IMR-90 (cell line): ENCODE results near the gene CLCN5. TPM values are rescaled to one million over a fixed set of nuclear protein-coding genes. Genes with fewer than 3 reads are reported as not detected.

ENCODE experiments used
- ATAC-seq: fragments of 200-7000 bp; cut with Tn5 transposase; 2 replicates; pipeline ENCODE4 v1.9.1; 2020; ENCODE audit warnings: low read depth, mild to moderate bottlenecking, moderate library complexity
- BruUV-seq: library from RNA; stranded (reverse); fragments of 400-500 nt; replicated peaks from 2 replicates; lab custom pipeline; 2021; lab: Mats Ljungman, UMichigan
- CTCF ChIA-PET: fragments of 300-600 bp; formaldehyde crosslinking; extraction: SDS; loops from one replicate; lab custom pipeline; 2021; ENCODE audit warnings: antibody characterized with exemption; lab: Yijun Ruan, JAX
- POLR2A ChIA-PET: fragments of 300-600 bp; sonication (Branson Sonifier 250); formaldehyde crosslinking; loops from one replicate; lab custom pipeline; 2022; ENCODE audit warnings: antibody characterized with exemption; ENCODE audit not compliant: unreplicated experiment; lab: Charles Lee
- DNase-seq: peaks from one replicate; pipeline ENCODE4 v3.0.0; 2013
- H2AFZ ChIP-seq: replicated peaks from 2 replicates; pipeline ENCODE3; 2013; ENCODE audit warnings: low read length, mild to moderate bottlenecking; ENCODE audit not compliant: poor library complexity
- H2AK5ac ChIP-seq: 2 replicates; pipeline ENCODE4 v1.6.1; 2013; ENCODE audit warnings: low read depth, low read length, inconsistent platforms
- H2AK9ac ChIP-seq: replicated peaks from 2 replicates; pipeline ENCODE3; 2013; ENCODE audit warnings: mild to moderate bottlenecking, low read depth, low read length, moderate library complexity; ENCODE audit not compliant: poor library complexity
- H2BK120ac ChIP-seq: 2 replicates; pipeline ENCODE4 v1.6.1; 2013; ENCODE audit warnings: low read depth, low read length, inconsistent platforms
- H2BK15ac ChIP-seq: 3 replicates; pipeline ENCODE4 v1.6.1; 2013; ENCODE audit warnings: low read depth, low read length, inconsistent platforms
- H2BK20ac ChIP-seq: 2 replicates; pipeline ENCODE4 v1.6.1; 2013; ENCODE audit warnings: low read depth, mild to moderate bottlenecking, inconsistent platforms, low read length, moderate library complexity
- H2BK5ac ChIP-seq: 2 replicates; pipeline ENCODE4 v1.6.1; 2013; ENCODE audit warnings: mild to moderate bottlenecking, low read depth, low read length, inconsistent platforms; ENCODE audit not compliant: poor library complexity, severe bottlenecking
- H3K14ac ChIP-seq: replicated peaks from 2 replicates; pipeline ENCODE4 v1.6.1; 2013; ENCODE audit warnings: low read depth, low read length, inconsistent platforms
- H3K18ac ChIP-seq: 2 replicates; pipeline ENCODE4 v1.6.1; 2013; ENCODE audit warnings: low read depth, low read length, control low read depth
- H3K23ac ChIP-seq: 2 replicates; pipeline ENCODE4 v1.6.1; 2013; ENCODE audit warnings: low read depth, low read length, inconsistent platforms
- H3K27ac ChIP-seq: 2 replicates; pipeline ENCODE4 v1.5.1; 2013; ENCODE audit warnings: mild to moderate bottlenecking, control low read depth, low read length; ENCODE audit not compliant: insufficient read depth
- H3K27me3 ChIP-seq: 2 replicates; pipeline ENCODE4 v1.6.1; 2013; ENCODE audit warnings: low read length; ENCODE audit not compliant: control insufficient read depth, insufficient read depth
- H3K36me3 ChIP-seq: 2 replicates; pipeline ENCODE4 v1.6.1; 2013; ENCODE audit warnings: low read length, mixed read lengths; ENCODE audit not compliant: control insufficient read depth, insufficient read depth
- H3K4ac ChIP-seq: 2 replicates; pipeline ENCODE4 v1.6.1; 2013; ENCODE audit warnings: low read depth, low read length, inconsistent platforms
- H3K4me1 ChIP-seq: 2 replicates; pipeline ENCODE4 v1.6.1; 2013; ENCODE audit warnings: low read length, mixed read lengths; ENCODE audit not compliant: control insufficient read depth, insufficient read depth
- H3K4me2 ChIP-seq: 2 replicates; pipeline ENCODE4 v1.6.1; 2013; ENCODE audit warnings: low read depth, mild to moderate bottlenecking, control low read depth, low read length, moderate library complexity
- H3K4me3 ChIP-seq: 2 replicates; pipeline ENCODE4 v1.5.1; 2013; ENCODE audit warnings: low read depth, mild to moderate bottlenecking, control low read depth, low read length, moderate library complexity; ENCODE audit not compliant: insufficient read depth
- H3K56ac ChIP-seq: 2 replicates; pipeline ENCODE4 v1.6.1; 2013; ENCODE audit warnings: low read length, inconsistent platforms; ENCODE audit not compliant: insufficient read depth; ENCODE audit errors: extremely low read depth
- H3K79me1 ChIP-seq, 2 experiments: 2 replicates each; pipeline ENCODE4 v1.6.1; 2013; ENCODE audit warnings: low read length in 2 of 2, inconsistent platforms in 1 of 2, low read depth in 1 of 2
- H3K9ac ChIP-seq: 2 replicates; pipeline ENCODE4 v1.6.1; 2013; ENCODE audit warnings: low read depth, low read length, control low read depth
- H3K9me1 ChIP-seq: 2 replicates; pipeline ENCODE4 v1.6.1; 2013; ENCODE audit warnings: low read length, inconsistent platforms; ENCODE audit not compliant: insufficient read depth
- H3K9me3 ChIP-seq: 2 replicates; pipeline ENCODE4 v1.6.1; 2013; ENCODE audit warnings: low read length; ENCODE audit not compliant: control insufficient read depth, insufficient read depth
- H4K20me1 ChIP-seq: 2 replicates; pipeline ENCODE4 v1.6.1; 2013; ENCODE audit warnings: low read length, inconsistent platforms; ENCODE audit not compliant: insufficient read depth
- H4K5ac ChIP-seq: 2 replicates; pipeline ENCODE4 v1.6.1; 2013; ENCODE audit warnings: mild to moderate bottlenecking, low read depth, low read length, control low read depth
- H4K8ac ChIP-seq, 2 experiments: 2 replicates each; pipeline ENCODE4 v1.6.1; 2013; ENCODE audit warnings: low read depth in 2 of 2, low read length in 2 of 2, control low read depth in 1 of 2, inconsistent platforms in 1 of 2
- H4K91ac ChIP-seq: 2 replicates; pipeline ENCODE4 v1.6.1; 2013; ENCODE audit warnings: low read depth, low read length, inconsistent platforms; ENCODE audit not compliant: insufficient read depth
- BHLHE40 ChIP-seq: fragments of 150-350 bp; IDR thresholded peaks from 2 replicates; pipeline ENCODE4 v1.6.1; 2016; ENCODE audit warnings: mild to moderate bottlenecking, low read depth, low read length
- CEBPB ChIP-seq: IDR thresholded peaks from 2 replicates; pipeline ENCODE4 v1.6.1; 2012; ENCODE audit warnings: low read depth, low read length, improper control_type of control experiment
- CHD1 ChIP-seq: IDR thresholded peaks from 2 replicates; pipeline ENCODE4 v1.6.1; 2012; ENCODE audit warnings: low read depth, low read length, improper control_type of control experiment
- MAFK ChIP-seq: IDR thresholded peaks from 2 replicates; pipeline ENCODE4 v1.6.1; 2012; ENCODE audit warnings: low read depth, low read length, improper control_type of control experiment
- MAZ ChIP-seq: IDR thresholded peaks from 2 replicates; pipeline ENCODE4 v1.6.1; 2012; ENCODE audit warnings: low read depth, mild to moderate bottlenecking, low read length, improper control_type of control experiment, moderate library complexity, borderline replicate concordance
- MXI1 ChIP-seq: IDR thresholded peaks from 2 replicates; pipeline ENCODE4 v1.6.1; 2012; ENCODE audit warnings: low read depth, mild to moderate bottlenecking, low read length, moderate library complexity, borderline replicate concordance
- NFE2L2 ChIP-seq: fragments of 150-350 bp; IDR thresholded peaks from 2 replicates; pipeline ENCODE4 v1.6.1; 2016; ENCODE audit warnings: low read depth, mild to moderate bottlenecking, low read length
- POLR2A ChIP-seq: IDR thresholded peaks from 2 replicates; pipeline ENCODE4 v1.6.1; 2012; ENCODE audit warnings: mild to moderate bottlenecking, low read depth, low read length
- RAD21 ChIP-seq: IDR thresholded peaks from 2 replicates; pipeline ENCODE4 v1.6.1; 2012; ENCODE audit warnings: low read length, improper control_type of control experiment
- RCOR1 ChIP-seq: IDR thresholded peaks from 2 replicates; pipeline ENCODE4 v1.6.1; 2012; ENCODE audit warnings: mild to moderate bottlenecking, low read length, improper control_type of control experiment; ENCODE audit not compliant: insufficient replicate concordance
- RFX5 ChIP-seq: IDR thresholded peaks from 2 replicates; pipeline ENCODE4 v1.8.0; 2012; ENCODE audit warnings: low read depth, mild to moderate bottlenecking, low read length, moderate library complexity
- WGBS, 2 experiments: methylation state at CpG; one replicate each; pipeline versions ENCODE4 v1.1.5 to v1.1.7; 2013; ENCODE audit warnings: missing lambda C conversion rate in 2 of 2; ENCODE audit not compliant: insufficient read length in 1 of 2; ENCODE audit errors: extremely low coverage in 2 of 2; 5-methylcytosine and 5-hydroxymethylcytosine counted together
- dilution Hi-C: fragments of 300-500 bp; cut with HindIII; formaldehyde crosslinking; loops from one replicate; pipeline ENCODE4 v1.14.3; 2018; ENCODE audit warnings: low sequenced_read_pairs; ENCODE audit not compliant: unreplicated experiment
- in situ Hi-C: fragments of 300-500 bp; cut with MboI; formaldehyde crosslinking; loops from 3 replicates; pipeline ENCODE4 v1.14.3; 2019; ENCODE audit warnings: low sequenced_read_pairs, inconsistent platforms, mixed read lengths
- intact Hi-C: fragments of 100-400 bp; cut with micrococcal nuclease; formaldehyde crosslinking; loops from 2 replicates; pipeline ENCODE4 v1.10.0; 2022
- polyA plus RNA-seq, 3 experiments: library from polyadenylated mRNA; depleted of rRNA; stranded (reverse); fragments of >200 nt; gene quantifications; 2 replicates each; pipeline ENCODE4 v1.2.3, GENCODE V29; 2012; ENCODE audit warnings: low replicate concordance in 1 of 3
- total RNA-seq: library from RNA; depleted of rRNA; stranded (reverse); fragments of >200 nt; gene quantifications from 2 replicates; pipeline ENCODE4 v1.2.3, GENCODE V29; 2012
- TF ChIP-seq, protein P1 (sequence below): fragments of 150-350 bp; IDR thresholded peaks from 2 replicates; pipeline ENCODE4 v1.6.1; 2017; ENCODE audit warnings: mild to moderate bottlenecking, antibody characterized with exemption, low read length, low read depth
- TF ChIP-seq, protein P2 (sequence below): conservative IDR thresholded peaks from 2 replicates; pipeline ENCODE4 v1.5.1; 2012; ENCODE audit warnings: mild to moderate bottlenecking, low read depth, low read length, improper control_type of control experiment
- TF ChIP-seq, protein P3 (sequence below): fragments of 150-350 bp; IDR thresholded peaks from 2 replicates; pipeline ENCODE4 v1.6.1; 2016; ENCODE audit warnings: low read depth, mild to moderate bottlenecking, low read length, moderate library complexity, borderline replicate concordance

Gene CLCN5
- total and polyA plus RNA-seq, 2 of the 4 experiments (the other 2 are of a cell fraction) = 1.4 to 5.9 TPM

DNA sequence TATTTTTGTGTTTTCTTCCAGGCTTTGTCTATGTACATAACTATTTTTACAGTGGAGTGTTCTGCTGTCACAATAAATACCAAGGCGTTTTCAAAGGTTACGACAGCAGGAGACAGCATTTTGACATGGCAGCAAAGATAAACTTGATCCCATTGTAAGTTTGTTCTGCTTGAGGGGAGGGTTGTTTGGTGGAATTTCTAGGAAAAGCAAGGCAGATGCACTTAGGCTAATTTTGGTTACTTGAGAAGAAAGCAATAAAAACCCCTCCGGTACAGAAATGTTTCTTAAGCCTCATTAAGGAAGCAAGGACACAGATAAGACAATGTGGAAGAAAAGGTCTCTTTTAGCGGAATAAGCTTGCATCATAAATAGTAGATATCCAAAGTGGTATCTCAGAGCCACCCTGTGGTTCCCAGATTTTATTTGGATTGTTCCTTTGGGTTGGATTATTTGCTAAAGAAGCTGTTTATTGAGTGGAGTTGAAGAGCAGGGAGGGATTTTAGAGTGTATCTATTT lies 54.3 kb downstream of the CLCN5 start:
- ATAC-seq (no peak), DNase-seq (no peak)
- Histone ChIP-seq H4K91ac (no peak overlapping the region), H3K4me2 (no peak overlapping the region), H4K8ac (no peak overlapping the region), H2AK5ac (no peak overlapping the region), H3K14ac (no peak overlapping the region), H3K18ac (no peak overlapping the region), H4K20me1 (no peaks in the 10 kb centered on the region), H2AFZ (no peak overlapping the region), H3K9ac (no peak overlapping the region), H3K79me1 (no peaks in the 10 kb centered on the region), H2BK120ac (no peak overlapping the region), H2BK5ac (no peak overlapping the region), H3K36me3 (no peaks in the 10 kb centered on the region), H3K27me3 (no peaks in the 10 kb centered on the region; the same call in 1 of the 2 replicates), H3K27ac (no peak overlapping the region), H2BK15ac (no peak overlapping the region), H3K9me3 (no peaks in the 10 kb centered on the region), H3K9me1 (no peaks in the 10 kb centered on the region), H3K4ac (no peak overlapping the region), H2BK20ac (no peak overlapping the region), H3K56ac (no peak overlapping the region), H2AK9ac (no peak overlapping the region), H3K4me3 (no peak overlapping the region), H3K23ac (no peak overlapping the region), H3K4me1 (no peaks in the 10 kb centered on the region), H4K5ac (no peak overlapping the region)
- in situ Hi-C loops (no loop called here), dilution Hi-C loops (no loop called here), intact Hi-C loops (no loop called here)
- TF ChIP-seq, protein P1, sequence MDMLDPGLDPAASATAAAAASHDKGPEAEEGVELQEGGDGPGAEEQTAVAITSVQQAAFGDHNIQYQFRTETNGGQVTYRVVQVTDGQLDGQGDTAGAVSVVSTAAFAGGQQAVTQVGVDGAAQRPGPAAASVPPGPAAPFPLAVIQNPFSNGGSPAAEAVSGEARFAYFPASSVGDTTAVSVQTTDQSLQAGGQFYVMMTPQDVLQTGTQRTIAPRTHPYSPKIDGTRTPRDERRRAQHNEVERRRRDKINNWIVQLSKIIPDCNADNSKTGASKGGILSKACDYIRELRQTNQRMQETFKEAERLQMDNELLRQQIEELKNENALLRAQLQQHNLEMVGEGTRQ = no peak
- TF ChIP-seq, protein P2, sequence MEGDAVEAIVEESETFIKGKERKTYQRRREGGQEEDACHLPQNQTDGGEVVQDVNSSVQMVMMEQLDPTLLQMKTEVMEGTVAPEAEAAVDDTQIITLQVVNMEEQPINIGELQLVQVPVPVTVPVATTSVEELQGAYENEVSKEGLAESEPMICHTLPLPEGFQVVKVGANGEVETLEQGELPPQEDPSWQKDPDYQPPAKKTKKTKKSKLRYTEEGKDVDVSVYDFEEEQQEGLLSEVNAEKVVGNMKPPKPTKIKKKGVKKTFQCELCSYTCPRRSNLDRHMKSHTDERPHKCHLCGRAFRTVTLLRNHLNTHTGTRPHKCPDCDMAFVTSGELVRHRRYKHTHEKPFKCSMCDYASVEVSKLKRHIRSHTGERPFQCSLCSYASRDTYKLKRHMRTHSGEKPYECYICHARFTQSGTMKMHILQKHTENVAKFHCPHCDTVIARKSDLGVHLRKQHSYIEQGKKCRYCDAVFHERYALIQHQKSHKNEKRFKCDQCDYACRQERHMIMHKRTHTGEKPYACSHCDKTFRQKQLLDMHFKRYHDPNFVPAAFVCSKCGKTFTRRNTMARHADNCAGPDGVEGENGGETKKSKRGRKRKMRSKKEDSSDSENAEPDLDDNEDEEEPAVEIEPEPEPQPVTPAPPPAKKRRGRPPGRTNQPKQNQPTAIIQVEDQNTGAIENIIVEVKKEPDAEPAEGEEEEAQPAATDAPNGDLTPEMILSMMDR = no peak
- TF ChIP-seq CHD1 (no peak), BHLHE40 (no peak), NFE2L2 (no peak), RAD21 (no peak), MAFK (no peak), RCOR1 (no peak), MAZ (no peak), MXI1 (no peak), CEBPB (no peak), RFX5 (no peak), POLR2A (no peak)
- TF ChIP-seq, protein P3, sequence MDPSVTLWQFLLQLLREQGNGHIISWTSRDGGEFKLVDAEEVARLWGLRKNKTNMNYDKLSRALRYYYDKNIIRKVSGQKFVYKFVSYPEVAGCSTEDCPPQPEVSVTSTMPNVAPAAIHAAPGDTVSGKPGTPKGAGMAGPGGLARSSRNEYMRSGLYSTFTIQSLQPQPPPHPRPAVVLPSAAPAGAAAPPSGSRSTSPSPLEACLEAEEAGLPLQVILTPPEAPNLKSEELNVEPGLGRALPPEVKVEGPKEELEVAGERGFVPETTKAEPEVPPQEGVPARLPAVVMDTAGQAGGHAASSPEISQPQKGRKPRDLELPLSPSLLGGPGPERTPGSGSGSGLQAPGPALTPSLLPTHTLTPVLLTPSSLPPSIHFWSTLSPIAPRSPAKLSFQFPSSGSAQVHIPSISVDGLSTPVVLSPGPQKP = no peak
- no TSS peak for BruUV-seq
- ChIA-PET POLR2A (no interaction called here), CTCF (no interaction called here)
- 83% methylated on average over 1 of the region's 4 CpGs; no CpG with 5 or more reads in 1 of the 2 experiments for WGBS, 2 experiments
